Measurements from ENCODE around the gene GORAB.

GORAB gene

GRCh38 chr1:170531758-170532657 lies at the start of gene GORAB:
GORAB (plus strand) TSS chr1:170532166; CDS start chr1:170532224, 58 bp downstream.
- TF ChIP-seq CTCF (IDR thresholded peaks at IDR 0.05; ENCODE audit: low read depth, low read length, missing control alignments): no peak
- in situ Hi-C loops (cut with HindIII; ENCODE audit: low sequenced_read_pairs): no loop called here
- peak within 1 kb of the TSS; percentile 79 for H3K4me3 ChIP-seq (ENCODE audit: low read depth, low read length)
- DNase-seq (ENCODE audit: low read depth): peak; percentile 86

GRCh38 chr1:170483051-170483450 lies 48.9 kb upstream of the GORAB start:
- in situ Hi-C loops (cut with HindIII; ENCODE audit: low sequenced_read_pairs): no loop called here
- no peak for DNase-seq (ENCODE audit: low read depth)
- TF ChIP-seq CTCF (IDR thresholded peaks at IDR 0.05; ENCODE audit: low read depth, low read length, missing control alignments): no peak
- H3K4me3 ChIP-seq (ENCODE audit: low read depth, low read length): no peak overlapping the region

GRCh38 chr1:170487503-170487902 lies 44.5 kb upstream of the GORAB start:
- in situ Hi-C loops (cut with HindIII; ENCODE audit: low sequenced_read_pairs): no loop called here
- H3K4me3 ChIP-seq (ENCODE audit: low read depth, low read length): no peak overlapping the region
- DNase-seq (ENCODE audit: low read depth): no peak
- TF ChIP-seq CTCF (IDR thresholded peaks at IDR 0.05; ENCODE audit: low read depth, low read length, missing control alignments): no peak

DNA sequence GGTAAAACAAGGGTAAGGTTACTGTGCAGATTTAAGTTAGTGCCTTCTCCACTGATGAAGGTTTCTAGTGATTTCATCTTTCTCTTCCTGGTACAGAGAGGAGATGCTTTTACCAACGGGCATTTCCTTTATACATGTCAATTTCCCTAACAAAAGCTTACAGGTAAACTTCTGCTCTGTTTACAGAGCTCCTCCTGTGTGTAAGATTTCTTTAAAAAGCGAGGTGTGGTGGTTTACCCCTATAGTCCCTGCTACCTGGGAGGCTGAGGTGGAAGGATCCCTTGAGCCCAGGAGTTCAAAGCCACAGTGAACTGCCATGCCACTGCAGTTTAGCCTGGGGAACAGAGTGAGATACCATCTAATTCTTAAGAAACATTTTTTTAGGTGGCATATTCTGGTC lies 40.7 kb upstream of the GORAB start:
- H3K4me3 ChIP-seq (ENCODE audit: low read depth, low read length): no peak overlapping the region
- in situ Hi-C loops (cut with HindIII; ENCODE audit: low sequenced_read_pairs): no loop called here
- no peak for TF ChIP-seq CTCF (IDR thresholded peaks at IDR 0.05; ENCODE audit: low read depth, low read length, missing control alignments)
- no peak for DNase-seq (ENCODE audit: low read depth)

DNA sequence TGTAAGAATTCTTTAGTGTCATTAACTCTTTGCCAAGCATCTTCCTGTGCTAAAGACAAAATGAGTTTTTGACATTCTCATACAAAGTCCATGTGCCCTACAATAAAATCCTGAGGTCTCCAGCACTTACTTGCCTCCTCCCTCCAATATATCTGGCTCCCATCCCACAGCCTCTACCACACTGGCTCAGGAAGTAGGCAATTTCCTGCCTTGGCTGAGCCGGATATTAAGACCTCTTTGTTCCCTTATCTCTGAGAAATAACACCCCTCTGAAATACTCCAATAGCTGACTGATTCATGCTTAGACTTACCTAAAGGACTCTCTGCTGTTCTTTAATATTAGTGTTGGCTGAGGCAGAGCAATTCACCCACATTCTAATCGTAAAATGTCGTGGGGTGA lies 37.6 kb upstream of the GORAB start:
- DNase-seq (ENCODE audit: low read depth): peak; percentile 26
- H3K4me3 ChIP-seq (ENCODE audit: low read depth, low read length): no peak overlapping the region
- TF ChIP-seq CTCF (IDR thresholded peaks at IDR 0.05; ENCODE audit: low read depth, low read length, missing control alignments): no peak
- in situ Hi-C loops (cut with HindIII; ENCODE audit: low sequenced_read_pairs): no loop called here

DNA sequence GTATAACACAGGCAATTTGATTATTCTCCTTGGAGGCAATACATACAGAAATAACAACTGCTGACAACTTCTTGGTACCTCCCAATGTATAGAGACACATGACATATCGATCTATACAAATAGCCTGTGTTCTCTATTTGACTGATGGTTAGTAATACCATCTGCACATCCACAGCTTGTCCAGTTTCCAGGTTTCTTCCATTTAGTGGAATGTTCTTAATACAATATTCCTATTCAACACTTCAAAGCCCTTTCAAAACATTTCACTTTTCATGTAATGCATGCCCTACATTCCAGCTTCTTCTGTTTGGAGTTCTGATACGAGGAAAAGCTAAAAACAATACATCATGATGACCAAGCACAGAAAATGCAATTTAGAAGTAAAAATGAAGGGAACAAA lies 37.0 kb upstream of the GORAB start:
- in situ Hi-C loops (cut with HindIII; ENCODE audit: low sequenced_read_pairs): no loop called here

More for the DNA sequence above, 37.0 kb upstream of the GORAB start:
- H3K4me3 ChIP-seq (ENCODE audit: low read depth, low read length): no peak overlapping the region
- no peak for TF ChIP-seq CTCF (IDR thresholded peaks at IDR 0.05; ENCODE audit: low read depth, low read length, missing control alignments)
- no peak for DNase-seq (ENCODE audit: low read depth)

Data from astrocyte of the cerebellum (primary cell).